Body of pancreas (tissue), 4 donors: ENCODE data around the gene SLC26A2. TPM values are rescaled to one million over a fixed set of nuclear protein-coding genes. Genes with fewer than 3 reads are reported as not detected.

ENCODE experiments used
- ATAC-seq: fragments of 150-250 bp; one replicate; pipeline ENCODE4 v1.9.1; 2016
- DNase-seq, 4 donors: peaks; one replicate each; pipeline ENCODE4 v3.0.0-alpha.2; 2019
- H3K27ac ChIP-seq, 4 donors: fragments of 200-600 bp; sonication (generic); 1 replicate in 3 of 4; 2 replicates in 1 of 4; pipeline versions ENCODE4 v1.5.1 to v1.6.1; 2016 to 2019; ENCODE audit warnings: mild to moderate bottlenecking in 1 of 4, mixed read lengths in 1 of 4, moderate library complexity in 1 of 4
- H3K27me3 ChIP-seq, 2 donors: fragments of 200-600 bp; sonication (generic); one replicate each; pipeline ENCODE4 v1.6.0; 2016; ENCODE audit warnings: mild to moderate bottlenecking in 1 of 2
- H3K36me3 ChIP-seq, 2 donors: fragments of 200-600 bp; sonication (generic); replicated peaks in 1 of 2; 2 replicates each; pipeline ENCODE4 v1.5.1; 2016; ENCODE audit warnings: low read depth in 2 of 2; ENCODE audit not compliant: insufficient read depth in 1 of 2
- H3K4me1 ChIP-seq: fragments of 200-600 bp; sonication (generic); one replicate; pipeline ENCODE4 v1.6.0; 2016
- H3K4me3 ChIP-seq, 2 donors: fragments of 200-600 bp; sonication (generic); 1 replicate in 1 of 2; 2 replicates in 1 of 2; pipeline ENCODE4 v1.5.1; 2016 to 2019
- H3K9me3 ChIP-seq, 3 donors: fragments of 200-600 bp; sonication (generic); 1 replicate in 2 of 3; 2 replicates in 1 of 3; pipeline ENCODE4 v1.5.1; 2016
- POLR2A ChIP-seq, 3 donors: fragments of 450-650 bp; IDR thresholded peaks; one replicate each; pipeline ENCODE4 v1.6.1; 2016; ENCODE audit warnings: antibody characterized with exemption in 3 of 3, mild to moderate bottlenecking in 2 of 3
- WGBS, 2 donors: methylation state at CpG; one replicate each; pipeline ENCODE4 v1.1.5; 2017; 5-methylcytosine and 5-hydroxymethylcytosine counted together
- intact Hi-C: fragments of 100-400 bp; cut with DNase I; formaldehyde crosslinking; loops from one replicate; pipeline ENCODE4 v1.15.1; 2023
- total RNA-seq, 2 donors: library from RNA; depleted of rRNA; stranded (reverse); fragments of >200 nt; gene quantifications; one replicate each; pipeline ENCODE4 v1.1.0, GENCODE V29; 2016
- TF ChIP-seq, protein P1 (sequence below), 7 experiments: fragments of 450-650 bp in 4 of 7; fragments of 200-600 bp in 3 of 7; sonication (generic) in 3 of 7; IDR thresholded peaks; one replicate each; pipeline ENCODE4 v1.5.1; 2016 to 2019; ENCODE audit warnings: antibody characterized with exemption in 7 of 7

The SLC26A2 gene
- total RNA-seq, 2 donors from 2014 or later = 2.3 to 6.5 TPM

GRCh38 chr5:150013931-150014330, 53.4 kb downstream of the SLC26A2 start:
- intact Hi-C loops = no loop called here
- TF ChIP-seq, protein P1, sequence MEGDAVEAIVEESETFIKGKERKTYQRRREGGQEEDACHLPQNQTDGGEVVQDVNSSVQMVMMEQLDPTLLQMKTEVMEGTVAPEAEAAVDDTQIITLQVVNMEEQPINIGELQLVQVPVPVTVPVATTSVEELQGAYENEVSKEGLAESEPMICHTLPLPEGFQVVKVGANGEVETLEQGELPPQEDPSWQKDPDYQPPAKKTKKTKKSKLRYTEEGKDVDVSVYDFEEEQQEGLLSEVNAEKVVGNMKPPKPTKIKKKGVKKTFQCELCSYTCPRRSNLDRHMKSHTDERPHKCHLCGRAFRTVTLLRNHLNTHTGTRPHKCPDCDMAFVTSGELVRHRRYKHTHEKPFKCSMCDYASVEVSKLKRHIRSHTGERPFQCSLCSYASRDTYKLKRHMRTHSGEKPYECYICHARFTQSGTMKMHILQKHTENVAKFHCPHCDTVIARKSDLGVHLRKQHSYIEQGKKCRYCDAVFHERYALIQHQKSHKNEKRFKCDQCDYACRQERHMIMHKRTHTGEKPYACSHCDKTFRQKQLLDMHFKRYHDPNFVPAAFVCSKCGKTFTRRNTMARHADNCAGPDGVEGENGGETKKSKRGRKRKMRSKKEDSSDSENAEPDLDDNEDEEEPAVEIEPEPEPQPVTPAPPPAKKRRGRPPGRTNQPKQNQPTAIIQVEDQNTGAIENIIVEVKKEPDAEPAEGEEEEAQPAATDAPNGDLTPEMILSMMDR (IDR thresholded peaks at IDR 0.05) = no peak
- no peak for TF ChIP-seq POLR2A (IDR thresholded peaks at IDR 0.05)
- Histone ChIP-seq H3K27ac (no peak overlapping the region), H3K36me3 (peaks cover 0 to 47% of the 10 kb centered on the region in 2 donors), H3K4me3 (no peak overlapping the region), H3K9me3 (no peaks in the 10 kb centered on the region), H3K4me1 (no peaks in the 10 kb centered on the region), H3K27me3 (no peaks in the 10 kb centered on the region)
- 94 to 97% methylated on average over 4 of the region's 4 CpGs for WGBS, 2 donors
- DNase-seq = no peak
- ATAC-seq = no peak

GRCh38 chr5:150014456-150014855, 53.9 kb downstream of the SLC26A2 start:
- DNase-seq (no peak), ATAC-seq (no peak)
- Histone ChIP-seq H3K4me1 (no peaks in the 10 kb centered on the region), H3K27me3 (no peaks in the 10 kb centered on the region), H3K36me3 (peaks cover 0 to 49% of the 10 kb centered on the region in 2 donors), H3K27ac (no peak overlapping the region), H3K9me3 (no peaks in the 10 kb centered on the region), H3K4me3 (no peak overlapping the region)
- intact Hi-C loops = no loop called here
- TF ChIP-seq, protein P1 (IDR thresholded peaks at IDR 0.05) = no peak
- no peak for TF ChIP-seq POLR2A (IDR thresholded peaks at IDR 0.05)
- 98 to 100% methylated on average over 3 of the region's 3 CpGs for WGBS, 2 donors

DNA sequence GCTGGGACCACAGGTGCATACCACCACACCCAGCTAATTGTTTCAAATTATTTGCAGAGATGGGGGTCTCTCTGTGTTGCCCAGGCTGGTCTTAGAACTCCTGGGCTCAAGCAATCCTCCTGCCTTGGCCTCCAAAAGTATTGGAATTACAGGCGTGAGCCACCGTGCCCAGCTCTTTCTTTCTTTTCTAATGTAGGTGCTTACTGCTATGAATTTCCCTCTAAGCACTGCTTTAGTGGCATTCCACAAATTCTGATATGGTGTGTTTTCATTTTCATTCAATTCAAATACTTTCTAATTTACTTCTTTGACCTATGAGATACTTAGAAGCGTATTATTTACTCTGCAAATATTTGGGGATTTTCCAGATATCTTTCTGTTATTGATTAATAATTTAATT, 54.9 kb downstream of the SLC26A2 start:
- Histone ChIP-seq H3K36me3 (peaks cover 0 to 45% of the 10 kb centered on the region in 2 donors), H3K27me3 (no peaks in the 10 kb centered on the region), H3K9me3 (no peaks in the 10 kb centered on the region), H3K27ac (no peak overlapping the region), H3K4me3 (no peak overlapping the region), H3K4me1 (no peaks in the 10 kb centered on the region)
- intact Hi-C loops = no loop called here
- TF ChIP-seq, protein P1 (IDR thresholded peaks at IDR 0.05) = no peak
- TF ChIP-seq POLR2A (IDR thresholded peaks at IDR 0.05) = no peak
- DNase-seq = no peak
- WGBS, 2 donors = 90 to 98% methylated on average over 3 of the region's 3 CpGs
- no peak for ATAC-seq

DNA sequence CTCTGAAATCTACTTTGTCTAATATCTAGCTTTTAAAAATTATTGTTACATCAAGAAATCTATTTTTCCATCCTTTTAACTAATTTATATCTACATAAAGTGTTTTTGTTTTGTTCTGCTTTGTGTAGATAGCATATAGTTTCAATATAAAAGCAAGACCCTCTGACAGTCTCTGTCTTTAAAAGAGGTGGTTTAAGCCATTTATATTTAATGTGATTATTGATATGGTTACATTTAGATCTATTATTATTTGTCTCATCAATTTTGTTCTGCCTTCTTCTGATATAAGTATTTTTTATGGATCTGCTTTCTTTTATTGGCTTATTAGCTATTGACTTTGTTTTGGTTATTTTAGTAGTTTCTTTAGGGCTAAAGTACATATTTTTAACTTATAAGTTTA, 56.0 kb downstream of the SLC26A2 start:
- H3K4me3 ChIP-seq = no peak overlapping the region
- H3K27ac ChIP-seq = no peak overlapping the region
- intact Hi-C loops = no loop called here
- H3K4me1 ChIP-seq = no peaks in the 10 kb centered on the region
- H3K9me3 ChIP-seq = no peaks in the 10 kb centered on the region
- TF ChIP-seq POLR2A (IDR thresholded peaks at IDR 0.05) = no peak
- TF ChIP-seq, protein P1 (IDR thresholded peaks at IDR 0.05) = no peak
- no peak for DNase-seq
- H3K27me3 ChIP-seq = no peaks in the 10 kb centered on the region
- peaks cover 0 to 40% of the 10 kb centered on the region in 2 donors for H3K36me3 ChIP-seq
- ATAC-seq = no peak

DNA sequence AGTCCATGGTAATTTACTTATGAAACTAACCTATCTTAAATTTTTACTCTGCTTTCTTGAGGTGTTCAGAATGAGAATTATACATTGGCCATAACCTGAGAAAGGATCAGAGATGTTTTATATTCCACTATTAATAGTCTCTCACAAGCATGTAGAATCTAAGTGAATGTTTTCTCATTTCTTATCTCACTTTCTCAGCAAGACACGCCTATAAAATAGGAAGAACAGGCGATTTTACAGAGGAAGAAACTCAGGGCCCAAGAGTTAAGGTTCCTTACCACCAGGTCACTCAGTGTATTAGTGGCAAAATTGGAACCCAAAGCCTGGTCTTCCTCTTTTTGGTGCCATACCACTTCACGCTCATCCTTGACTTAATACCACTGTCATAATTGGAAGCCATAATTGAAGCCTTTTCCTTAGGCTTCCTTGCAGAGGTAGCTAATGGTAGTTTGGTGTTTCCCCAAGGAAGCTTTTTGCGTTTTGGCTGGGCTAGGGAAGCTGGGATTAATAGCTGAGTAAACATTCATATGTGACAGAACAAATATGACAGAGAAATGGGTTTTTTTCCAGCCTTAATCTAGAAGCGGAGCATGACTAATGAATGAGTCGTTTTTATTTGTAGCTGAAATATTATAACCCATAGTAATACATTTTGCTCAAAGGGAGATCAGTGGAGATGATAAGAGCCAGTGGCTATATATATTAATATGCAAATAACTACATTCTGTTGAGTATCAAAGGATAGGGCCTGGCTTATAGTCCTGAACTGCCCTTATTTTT, 56.9 kb downstream of the SLC26A2 start:
- no peak for ATAC-seq
- Histone ChIP-seq H3K27me3 (no peaks in the 10 kb centered on the region), H3K27ac (no peak overlapping the region), H3K4me1 (peaks cover 6% of the 10 kb centered on the region), H3K9me3 (no peaks in the 10 kb centered on the region), H3K4me3 (no peak overlapping the region), H3K36me3 (peaks cover 0 to 38% of the 10 kb centered on the region in 2 donors)
- intact Hi-C loops = no loop called here
- DNase-seq = no peak
- no peak for TF ChIP-seq POLR2A (IDR thresholded peaks at IDR 0.05)
- TF ChIP-seq, protein P1 (IDR thresholded peaks at IDR 0.05) = no peak
- 62% methylated on average over 6 of the region's 6 CpGs for WGBS, 2 donors
